Adrenal gland (tissue), 12 donors: ENCODE data around the gene POC1A. TPM values are rescaled to one million over a fixed set of nuclear protein-coding genes. Genes with fewer than 3 reads are reported as not detected.

Experiments
- DNase-seq, 7 donors: peaks; one replicate each; pipeline ENCODE4 v3.0.0-alpha.2; 2019 to 2020
- H3K27ac ChIP-seq, 5 donors: fragments of 200-600 bp; sonication (generic) in 4 of 5; 1 replicate in 3 of 5; 2 replicates in 2 of 5; pipeline versions ENCODE4 v1.5.1 to v1.8.0; 2016 to 2020; ENCODE audit warnings: mild to moderate bottlenecking in 1 of 5
- H3K27me3 ChIP-seq: fragments of 200-600 bp; 2 replicates; pipeline ENCODE4 v1.8.0; 2021
- H3K36me3 ChIP-seq, 2 donors: fragments of 200-600 bp; replicated peaks in 1 of 2; 1 replicate in 1 of 2; 2 replicates in 1 of 2; pipeline versions ENCODE4 v1.5.1 to v1.8.0; 2018 to 2022
- H3K4me1 ChIP-seq, 2 donors: fragments of 200-600 bp; replicated peaks in 1 of 2; 1 replicate in 1 of 2; 2 replicates in 1 of 2; pipeline versions ENCODE4 v1.5.1 to v1.8.0; 2018 to 2021
- H3K4me3 ChIP-seq, 4 donors: fragments of 200-600 bp; sonication (generic) in 3 of 4; one replicate each; pipeline ENCODE4 v1.5.1; 2016 to 2018
- H3K9me3 ChIP-seq, 3 donors: fragments of 200-600 bp; sonication (generic) in 1 of 3; replicated peaks in 1 of 3; 1 replicate in 2 of 3; 2 replicates in 1 of 3; pipeline versions ENCODE4 v1.5.1 to v1.8.0; 2016 to 2021
- CTCF ChIP-seq, 6 experiments: fragments of 450-650 bp in 4 of 6; fragments of 200-600 bp in 2 of 6; sonication (generic) in 1 of 6; IDR thresholded peaks; 1 replicate in 5 of 6; 2 replicates in 1 of 6; pipeline versions ENCODE4 v1.5.1 to v1.8.0; 2016 to 2021; ENCODE audit warnings: antibody characterized with exemption in 6 of 6, mild to moderate bottlenecking in 2 of 6, moderate library complexity in 1 of 6
- POLR2A ChIP-seq, 2 donors: fragments of 450-650 bp; IDR thresholded peaks; one replicate each; pipeline ENCODE4 v1.6.1; 2017; ENCODE audit warnings: antibody characterized with exemption in 2 of 2, mild to moderate bottlenecking in 2 of 2, moderate library complexity in 1 of 2
- WGBS, 4 donors: extraction: QIAGEN DNeasy Blood & Tissue Kit in 2 of 4; methylation state at CpG; one replicate each; pipeline versions ENCODE4 v1.1.5 to v1.1.7; 2013 to 2017; 5-methylcytosine and 5-hydroxymethylcytosine counted together
- intact Hi-C, 2 donors: fragments of 100-400 bp; cut with DNase I; formaldehyde crosslinking; loops; one replicate each; pipeline versions ENCODE4 v1.14.1 to v1.15.0; 2022 to 2023
- polyA plus RNA-seq, 3 donors: library from polyadenylated mRNA; stranded (reverse); fragments of 200-250 nt in 2 of 3; fragments of 350-450 nt in 1 of 3; fragmentation: Illumina TruSeq in 1 of 3; extraction: RNeasy Lipid Tissue Mini Kit (QIAGEN cat#74804) in 1 of 3; gene quantifications; one replicate each; pipeline ENCODE4 v1.2.3, GENCODE V29; 2013 to 2014
- total RNA-seq, 9 donors: library from RNA; depleted of rRNA in 4 of 9; stranded (reverse); fragments of >200 nt in 4 of 9; fragments of 120-200 nt in 1 of 9; fragmentation: NEBNext Ultra II Directional in 1 of 9; extraction: Animal tissue kit (Norgen Biotek cat#: 25700) in 1 of 9; gene quantifications; one replicate each; pipeline versions ENCODE4 v1.1.0 to v1.2.4, GENCODE V29; 2013 to 2023
- donor health status: healthy with polysubstance abuse.
- donor health status: Bipolar disorder and iron deficiency.
- donor health status: DM: yes; HTN: yes; CAD: no.
- donor health status: DM: no; HTN: no; CAD: no.
- donor health status: DM: no; HTN: no; CAD: no.
- donor health status: DM: yes; HTN: yes; CAD: no.

Gene POC1A
- total and polyA plus RNA-seq, 12 donors, result 2.0 to 8.4 (median 5.5) TPM

- Histone ChIP-seq H3K4me3 (no peak overlapping the region), H3K27ac (no peak overlapping the region), H3K36me3 (no peaks in the 10 kb centered on the region), H3K4me1 (peaks cover 0 to 11% of the 10 kb centered on the region in 2 donors), H3K27me3 (no peaks in the 10 kb centered on the region), H3K9me3 (no peaks in the 10 kb centered on the region)
- no peak for TF ChIP-seq CTCF (IDR thresholded peaks at IDR 0.05)
- TF ChIP-seq POLR2A (IDR thresholded peaks at IDR 0.05), result no peak
- WGBS, 4 donors, result 68 to 98% (median 89%) methylated on average over 4 of the region's 4 CpGs
- intact Hi-C loops, result loop anchor here in 1 of 2 donors (10.0 kb wide), 1 partner anchor 53 kb away; no protein-coding TSS in a partner anchor
- no peak for DNase-seq
Measured at GRCh38 chr3:52061121-52061910, 92.9 kb downstream of the POC1A start.

GRCh38 chr3:52059781-52060180 is 94.4 kb downstream of the POC1A start:
- DNase-seq, result no peak
- TF ChIP-seq CTCF (IDR thresholded peaks at IDR 0.05) (no peak), POLR2A (IDR thresholded peaks at IDR 0.05) (no peak)

GRCh38 chr3:52057812-52058495 is 96.3 kb downstream of the POC1A start:
- DNase-seq, result no peak
- intact Hi-C loops, result loop anchor here in 1 of 2 donors (5.0 kb wide), 1 partner anchor 56 kb away; no protein-coding TSS in a partner anchor
- TF ChIP-seq CTCF (IDR thresholded peaks at IDR 0.05), result peak in 1 of 6 experiments; percentile 16
- TF ChIP-seq POLR2A (IDR thresholded peaks at IDR 0.05), result no peak
- Histone ChIP-seq H3K36me3 (peaks cover 0 to 11% of the 10 kb centered on the region in 2 donors), H3K27me3 (no peaks in the 10 kb centered on the region), H3K27ac (peak overlapping the region in 2 of 5 donors; percentile 88 to 91), H3K9me3 (no peaks in the 10 kb centered on the region), H3K4me1 (peaks cover 6 to 38% of the 10 kb centered on the region in 2 donors), H3K4me3 (peak overlapping the region in 1 of 4 donors; percentile 54)
- 67 to 93% (median 74%) methylated on average over 5 to 14 of the region's 14 CpGs for WGBS, 4 donors

More at GRCh38 chr3:52059781-52060180, 94.4 kb downstream of the POC1A start:
- Histone ChIP-seq H3K27ac (no peak overlapping the region), H3K27me3 (no peaks in the 10 kb centered on the region), H3K4me3 (no peak overlapping the region), H3K36me3 (no peaks in the 10 kb centered on the region), H3K4me1 (peaks cover 6 to 20% of the 10 kb centered on the region in 2 donors), H3K9me3 (no peaks in the 10 kb centered on the region)
- whole genome bisulfite sequencing, 4 donors, result 84 to 93% (median 88%) methylated on average over 7 of the region's 7 CpGs
- intact Hi-C loops, result loop anchor here (5.0 to 10.0 kb wide), 2 partner anchors 55 to 57 kb away; no protein-coding TSS in a partner anchor
